ENCODE results near the gene SFXN2.

The SFXN2 gene

GRCh38 chr10:102718220-102718619, 3.8 kb downstream of the SFXN2 start:
- H3K27ac ChIP-seq (ENCODE audit: low read length) = no peak overlapping the region
- H3K9me3 ChIP-seq (ENCODE audit: control insufficient read depth, insufficient read depth, low read length) = no peaks in the 10 kb centered on the region
- no peak overlapping the region for H3K4me3 ChIP-seq (ENCODE audit: low read length)
- H3K36me3 ChIP-seq (ENCODE audit: control insufficient read depth, insufficient read depth, low read length) = no peaks in the 10 kb centered on the region
- no CpG with 5 or more reads among the region's 3 CpGs for WGBS (ENCODE audit: insufficient coverage, insufficient read length)
- DNase-seq (ENCODE audit: low read depth, low spot score) = no peak
- no peaks in the 10 kb centered on the region for H3K27me3 ChIP-seq (ENCODE audit: control insufficient read depth, insufficient read depth, low read length)
- H3K4me1 ChIP-seq (ENCODE audit: control insufficient read depth, insufficient read depth, low read length) = peaks cover 4% of the 10 kb centered on the region; the same call in 1 of the 2 replicates

- Histone ChIP-seq H3K4me3 (ENCODE audit: low read length) (no peak overlapping the region), H3K4me1 (ENCODE audit: control insufficient read depth, insufficient read depth, low read length) (peaks cover 4% of the 10 kb centered on the region; the same call in 1 of the 2 replicates), H3K9me3 (ENCODE audit: control insufficient read depth, insufficient read depth, low read length) (no peaks in the 10 kb centered on the region), H3K36me3 (ENCODE audit: control insufficient read depth, insufficient read depth, low read length) (no peaks in the 10 kb centered on the region; the same call in 1 of the 2 replicates), H3K27me3 (ENCODE audit: control insufficient read depth, insufficient read depth, low read length) (no peaks in the 10 kb centered on the region), H3K27ac (ENCODE audit: low read length) (no peak overlapping the region)
- no CpG with 5 or more reads among the region's 3 CpGs for WGBS (ENCODE audit: insufficient coverage, insufficient read length)
- no peak for DNase-seq (ENCODE audit: low read depth, low spot score)
These were observed 5.9 kb downstream of the SFXN2 start for GRCh38 chr10:102720337-102720736.

- no peaks in the 10 kb centered on the region; the same call in 1 of the 2 replicates for H3K36me3 ChIP-seq (ENCODE audit: control insufficient read depth, insufficient read depth, low read length)
- no peak overlapping the region for H3K27ac ChIP-seq (ENCODE audit: low read length)
- peaks cover 4% of the 10 kb centered on the region; the same call in 1 of the 2 replicates for H3K4me1 ChIP-seq (ENCODE audit: control insufficient read depth, insufficient read depth, low read length)
- no peak for DNase-seq (ENCODE audit: low read depth, low spot score)
- no peaks in the 10 kb centered on the region for H3K27me3 ChIP-seq (ENCODE audit: control insufficient read depth, insufficient read depth, low read length)
- no peak overlapping the region for H3K4me3 ChIP-seq (ENCODE audit: low read length)
- no CpG with 5 or more reads among the region's 6 CpGs for WGBS (ENCODE audit: insufficient coverage, insufficient read length)
- H3K9me3 ChIP-seq (ENCODE audit: control insufficient read depth, insufficient read depth, low read length) = no peaks in the 10 kb centered on the region
These were observed 6.4 kb downstream of the SFXN2 start for GRCh38 chr10:102720775-102721301.

GRCh38 chr10:102721954-102722353, 7.5 kb downstream of the SFXN2 start:
- Histone ChIP-seq H3K4me1 (ENCODE audit: control insufficient read depth, insufficient read depth, low read length) (peaks cover 4% of the 10 kb centered on the region; the same call in 1 of the 2 replicates), H3K4me3 (ENCODE audit: low read length) (no peak overlapping the region), H3K27me3 (ENCODE audit: control insufficient read depth, insufficient read depth, low read length) (no peaks in the 10 kb centered on the region), H3K36me3 (ENCODE audit: control insufficient read depth, insufficient read depth, low read length) (peaks cover 3% of the 10 kb centered on the region; the same call in 1 of the 2 replicates), H3K27ac (ENCODE audit: low read length) (no peak overlapping the region), H3K9me3 (ENCODE audit: control insufficient read depth, insufficient read depth, low read length) (no peaks in the 10 kb centered on the region)
- no CpG with 5 or more reads among the region's 4 CpGs for WGBS (ENCODE audit: insufficient coverage, insufficient read length)
- no peak for DNase-seq (ENCODE audit: low read depth, low spot score)

GRCh38 chr10:102723989-102724388, 9.6 kb downstream of the SFXN2 start:
- no CpG with 5 or more reads among the region's 4 CpGs for WGBS (ENCODE audit: insufficient coverage, insufficient read length)
- no peaks in the 10 kb centered on the region for H3K9me3 ChIP-seq (ENCODE audit: control insufficient read depth, insufficient read depth, low read length)
- no peak overlapping the region for H3K4me3 ChIP-seq (ENCODE audit: low read length)
- H3K36me3 ChIP-seq (ENCODE audit: control insufficient read depth, insufficient read depth, low read length) = peaks cover 9% of the 10 kb centered on the region; the same call in 1 of the 2 replicates
- no peak for DNase-seq (ENCODE audit: low read depth, low spot score)
- H3K27me3 ChIP-seq (ENCODE audit: control insufficient read depth, insufficient read depth, low read length) = no peaks in the 10 kb centered on the region
- H3K4me1 ChIP-seq (ENCODE audit: control insufficient read depth, insufficient read depth, low read length) = no peaks in the 10 kb centered on the region
- H3K27ac ChIP-seq (ENCODE audit: low read length) = no peak overlapping the region

GRCh38 chr10:102726274-102726673, 11.8 kb downstream of the SFXN2 start:
- DNase-seq (ENCODE audit: low read depth, low spot score) = no peak
- H3K4me3 ChIP-seq (ENCODE audit: low read length) = no peak overlapping the region
- no peaks in the 10 kb centered on the region for H3K9me3 ChIP-seq (ENCODE audit: control insufficient read depth, insufficient read depth, low read length)
- H3K36me3 ChIP-seq (ENCODE audit: control insufficient read depth, insufficient read depth, low read length) = peaks cover 12% of the 10 kb centered on the region; the same call in 1 of the 2 replicates
- no CpG with 5 or more reads among the region's 3 CpGs for WGBS (ENCODE audit: insufficient coverage, insufficient read length)
- H3K27me3 ChIP-seq (ENCODE audit: control insufficient read depth, insufficient read depth, low read length) = no peaks in the 10 kb centered on the region
- no peaks in the 10 kb centered on the region for H3K4me1 ChIP-seq (ENCODE audit: control insufficient read depth, insufficient read depth, low read length)
- H3K27ac ChIP-seq (ENCODE audit: low read length) = no peak overlapping the region

GRCh38 chr10:102727037-102727818, 12.8 kb downstream of the SFXN2 start:
- no CpG with 5 or more reads among the region's 13 CpGs for WGBS (ENCODE audit: insufficient coverage, insufficient read length)

GRCh38 chr10:102729029-102730026, 14.9 kb downstream of the SFXN2 start:
- no peaks in the 10 kb centered on the region for H3K27me3 ChIP-seq (ENCODE audit: control insufficient read depth, insufficient read depth, low read length)
- H3K4me3 ChIP-seq (ENCODE audit: low read length) = no peak overlapping the region
- WGBS (ENCODE audit: insufficient coverage, insufficient read length) = no CpG with 5 or more reads among the region's 30 CpGs
- no peaks in the 10 kb centered on the region for H3K9me3 ChIP-seq (ENCODE audit: control insufficient read depth, insufficient read depth, low read length)
- H3K36me3 ChIP-seq (ENCODE audit: control insufficient read depth, insufficient read depth, low read length) = peaks cover 24% of the 10 kb centered on the region
- DNase-seq (ENCODE audit: low read depth, low spot score) = no peak
- H3K4me1 ChIP-seq (ENCODE audit: control insufficient read depth, insufficient read depth, low read length) = no peaks in the 10 kb centered on the region
- no peak overlapping the region for H3K27ac ChIP-seq (ENCODE audit: low read length)

More at GRCh38 chr10:102727037-102727818, 12.8 kb downstream of the SFXN2 start:
- H3K27ac ChIP-seq (ENCODE audit: low read length) = no peak overlapping the region
- no peak for DNase-seq (ENCODE audit: low read depth, low spot score)
- no peaks in the 10 kb centered on the region for H3K9me3 ChIP-seq (ENCODE audit: control insufficient read depth, insufficient read depth, low read length)
- no peak overlapping the region for H3K4me3 ChIP-seq (ENCODE audit: low read length)
- H3K36me3 ChIP-seq (ENCODE audit: control insufficient read depth, insufficient read depth, low read length) = peaks cover 14% of the 10 kb centered on the region; the same call in 1 of the 2 replicates
- no peaks in the 10 kb centered on the region for H3K4me1 ChIP-seq (ENCODE audit: control insufficient read depth, insufficient read depth, low read length)
- H3K27me3 ChIP-seq (ENCODE audit: control insufficient read depth, insufficient read depth, low read length) = no peaks in the 10 kb centered on the region

GRCh38 chr10:102731222-102731800, 16.9 kb downstream of the SFXN2 start:
- no peaks in the 10 kb centered on the region for H3K9me3 ChIP-seq (ENCODE audit: control insufficient read depth, insufficient read depth, low read length)
- no peak for DNase-seq (ENCODE audit: low read depth, low spot score)
- no peak overlapping the region for H3K4me3 ChIP-seq (ENCODE audit: low read length)
- H3K27ac ChIP-seq (ENCODE audit: low read length) = no peak overlapping the region
- H3K4me1 ChIP-seq (ENCODE audit: control insufficient read depth, insufficient read depth, low read length) = 0 out of 2 replicates have a peak, but pooled peaks cover 3% of the 10 kb centered on the region
- H3K27me3 ChIP-seq (ENCODE audit: control insufficient read depth, insufficient read depth, low read length) = no peaks in the 10 kb centered on the region
- H3K36me3 ChIP-seq (ENCODE audit: control insufficient read depth, insufficient read depth, low read length) = peaks cover 24% of the 10 kb centered on the region
- WGBS (ENCODE audit: insufficient coverage, insufficient read length) = no CpG with 5 or more reads among the region's 5 CpGs

- no peak for DNase-seq (ENCODE audit: low read depth, low spot score)
These were observed 18.2 kb downstream of the SFXN2 start for GRCh38 chr10:102732661-102733060.

More at GRCh38 chr10:102732661-102733060, 18.2 kb downstream of the SFXN2 start:
- no CpG with 5 or more reads among the region's 1 CpG for WGBS (ENCODE audit: insufficient coverage, insufficient read length)
- H3K4me3 ChIP-seq (ENCODE audit: low read length) = no peak overlapping the region
- 0 out of 2 replicates have a peak, but pooled peaks cover 3% of the 10 kb centered on the region for H3K4me1 ChIP-seq (ENCODE audit: control insufficient read depth, insufficient read depth, low read length)
- no peaks in the 10 kb centered on the region for H3K27me3 ChIP-seq (ENCODE audit: control insufficient read depth, insufficient read depth, low read length)
- no peak overlapping the region for H3K27ac ChIP-seq (ENCODE audit: low read length)
- no peaks in the 10 kb centered on the region for H3K9me3 ChIP-seq (ENCODE audit: control insufficient read depth, insufficient read depth, low read length)
- H3K36me3 ChIP-seq (ENCODE audit: control insufficient read depth, insufficient read depth, low read length) = peaks cover 21% of the 10 kb centered on the region
